ENCODE measurements around the gene TMEM219. TPM values are rescaled to one million over a fixed set of nuclear protein-coding genes. Genes with fewer than 3 reads are reported as not detected.
"Not testable (repeated sequence)": the region's sequence is repeated elsewhere in the genome, so short reads cannot be mapped to it uniquely, and the experiment has no call there.

TMEM219 gene
- total and polyA plus RNA-seq, 7 donors = 39.6 to 80.7 (median 56.2) TPM

GRCh38 chr16:29927070-29927905 lies 34.6 kb upstream of the TMEM219 start:
- no peaks in the 10 kb centered on the region for H3K9me3 ChIP-seq
- no peak for DNase-seq
- H3K27me3 ChIP-seq (ENCODE audit: insufficient read depth in 3 of 3, low read length in 2 of 3) = no peaks in the 10 kb centered on the region
- WGBS, 3 donors = 45 to 55% (median 47%) methylated on average over 12 of the region's 12 CpGs
- no peak for ATAC-seq
- peaks cover 27% of the 10 kb centered on the region for H3K4me1 ChIP-seq
- H3K36me3 ChIP-seq (ENCODE audit: insufficient read depth in 1 of 2, low read depth in 1 of 2) = peaks cover 4 to 14% of the 10 kb centered on the region in 2 donors
- peak overlapping the region; percentile 90 for H3K27ac ChIP-seq
- peak overlapping the region; percentile 99 for H3K4me3 ChIP-seq
- no peak for TF ChIP-seq CTCF (IDR thresholded peaks at IDR 0.05)
- intact Hi-C loops (cut with DNase I) = loop anchor here (5.0 kb wide), 3 partner anchors 35 to 50 kb away; partner anchors contain the start of genes TAOK2 (in 1 of the 2) and TMEM219 (in 1 of the 2)

- 87 to 90% (median 89%) methylated on average over 2 of the region's 2 CpGs for WGBS, 3 donors
- intact Hi-C loops (cut with DNase I) = loop anchor here in 1 of 2 donors (10.0 kb wide), 1 partner anchor 307 kb away; no protein-coding TSS in a partner anchor
- not testable (repeated sequence) for ATAC-seq
These were observed 30.1 kb upstream of the TMEM219 start for GRCh38 chr16:29931750-29932149.

GRCh38 chr16:29940656-29941055 lies 21.2 kb upstream of the TMEM219 start:
- Histone ChIP-seq H3K36me3 (ENCODE audit: insufficient read depth in 1 of 2, low read depth in 1 of 2) (no peaks in the 10 kb centered on the region), H3K27me3 (ENCODE audit: insufficient read depth in 3 of 3, low read length in 2 of 3) (peaks cover 0 to 4% (median 0%) of the 10 kb centered on the region in 3 donors), H3K27ac (no peak overlapping the region), H3K9me3 (no peaks in the 10 kb centered on the region), H3K4me1 (peaks cover 9% of the 10 kb centered on the region), H3K4me3 (no peak overlapping the region)
- no peak for DNase-seq
- no peak for ATAC-seq
- WGBS, 3 donors = 44 to 60% (median 51%) methylated on average over 4 of the region's 4 CpGs
- intact Hi-C loops (cut with DNase I) = no loop called here
- TF ChIP-seq CTCF (IDR thresholded peaks at IDR 0.05) = no peak

More at GRCh38 chr16:29931750-29932149, 30.1 kb upstream of the TMEM219 start:
- not testable (repeated sequence) for H3K36me3 ChIP-seq (ENCODE audit: insufficient read depth in 1 of 2, low read depth in 1 of 2); H3K9me3 ChIP-seq; H3K4me3 ChIP-seq; H3K27ac ChIP-seq; H3K4me1 ChIP-seq; H3K27me3 ChIP-seq (ENCODE audit: insufficient read depth in 3 of 3, low read length in 2 of 3); DNase-seq

GRCh38 chr16:29943846-29944799 lies 17.8 kb upstream of the TMEM219 start:
- Histone ChIP-seq H3K36me3 (ENCODE audit: insufficient read depth in 1 of 2, low read depth in 1 of 2) (no peaks in the 10 kb centered on the region), H3K9me3 (no peaks in the 10 kb centered on the region), H3K4me3 (no peak overlapping the region), H3K4me1 (peaks cover 9% of the 10 kb centered on the region), H3K27ac (peak overlapping the region; percentile 36), H3K27me3 (ENCODE audit: insufficient read depth in 3 of 3, low read length in 2 of 3) (no peaks in the 10 kb centered on the region)
- no peak for TF ChIP-seq CTCF (IDR thresholded peaks at IDR 0.05)
- 50 to 56% (median 51%) methylated on average over 11 of the region's 11 CpGs for whole genome bisulfite sequencing, 3 donors
- peak in 1 of 2 donors; percentile 41 for DNase-seq
- intact Hi-C loops (cut with DNase I) = no loop called here
- peak; percentile 72 to 89 (median 80) for ATAC-seq

Data from psoas muscle (tissue), 8 donors.